Measurements from ENCODE around the gene ASXL1. TPM values are rescaled to one million over a fixed set of nuclear protein-coding genes. Genes with fewer than 3 reads are reported as not detected.
"Not testable (repeated sequence)": the region's sequence is repeated elsewhere in the genome, so short reads cannot be mapped to it uniquely, and the experiment has no call there.

Gene ASXL1
- total RNA-seq, 1 experiment from 2014 or later: 74.9 TPM

DNA sequence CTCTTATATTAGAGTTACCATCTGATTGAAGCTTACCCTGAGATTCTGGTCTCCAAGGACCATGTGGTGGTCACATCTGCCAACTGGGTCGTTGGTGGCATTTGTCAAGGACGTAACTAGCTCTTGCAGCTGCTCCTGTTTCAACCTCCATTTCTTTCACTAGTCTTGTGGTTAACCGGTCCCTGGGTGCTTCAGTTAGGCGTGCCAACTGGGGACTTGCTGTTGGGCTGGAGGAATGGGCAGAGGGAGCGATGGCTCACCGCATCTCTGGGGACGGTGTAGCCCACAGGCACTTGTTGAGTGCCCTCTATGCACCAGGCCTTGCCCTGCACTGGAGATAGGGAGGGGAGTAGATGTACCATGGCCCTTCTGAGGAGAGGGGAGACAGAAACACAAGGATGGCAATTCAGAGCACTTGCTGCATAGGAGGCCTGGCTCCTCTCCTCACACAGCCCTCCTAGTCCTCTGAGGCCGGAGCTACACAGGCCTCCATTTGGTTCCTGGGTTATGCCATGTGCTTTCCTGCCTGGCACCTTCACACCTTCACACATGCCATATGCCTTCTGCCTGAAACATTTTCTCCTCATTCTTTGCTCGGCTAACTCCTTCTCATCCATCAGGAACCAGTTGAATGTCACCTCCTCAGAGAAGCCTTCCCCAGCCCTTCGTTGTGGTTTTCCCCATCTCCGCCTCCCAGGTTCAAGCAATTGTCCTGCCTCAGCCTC is 20.0 kb upstream of the ASXL1 start:
- no peak for DNase-seq (ENCODE audit: low spot score)

DNA sequence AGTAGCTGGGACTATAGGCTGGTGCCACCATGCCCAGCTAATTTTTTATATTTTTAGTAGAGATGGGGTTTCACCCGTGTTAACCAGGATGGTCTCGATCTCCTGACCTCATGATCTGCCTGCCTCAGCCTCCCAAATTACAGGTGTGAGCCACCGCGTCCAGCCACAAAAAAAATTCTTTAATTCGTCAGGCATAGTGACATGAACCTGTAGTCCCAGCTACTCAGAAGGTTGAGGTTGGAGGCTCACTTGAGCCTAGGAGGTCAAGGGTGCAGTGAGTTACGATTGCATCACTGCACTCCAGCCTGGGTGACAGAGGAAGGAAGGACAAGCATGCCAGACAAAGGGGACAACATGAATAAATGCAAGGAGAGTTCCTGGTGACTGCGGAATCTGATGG is 19.5 kb upstream of the ASXL1 start:
- no peak for DNase-seq (ENCODE audit: low spot score)

DNA sequence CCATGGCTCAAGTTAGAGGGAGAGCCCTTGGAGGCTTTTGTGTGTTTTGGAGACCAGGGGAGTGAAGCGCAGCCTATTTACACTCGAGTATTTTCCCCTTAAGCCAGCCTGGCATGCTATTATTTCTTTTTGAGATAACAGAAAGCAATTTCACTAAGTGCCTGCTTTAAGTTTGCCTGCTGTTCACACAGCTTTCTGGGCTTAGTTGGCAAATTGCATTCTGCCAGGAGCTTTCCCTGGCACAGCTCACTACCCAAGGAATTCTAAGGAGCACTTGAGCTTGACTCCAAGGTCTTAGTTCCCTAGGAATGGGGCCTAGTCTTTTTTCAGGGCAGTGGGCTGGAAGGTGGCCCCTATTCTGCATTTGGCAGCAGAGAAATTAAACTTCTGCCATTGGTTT is 19.0 kb upstream of the ASXL1 start:
- no peak for DNase-seq (ENCODE audit: low spot score)

DNA sequence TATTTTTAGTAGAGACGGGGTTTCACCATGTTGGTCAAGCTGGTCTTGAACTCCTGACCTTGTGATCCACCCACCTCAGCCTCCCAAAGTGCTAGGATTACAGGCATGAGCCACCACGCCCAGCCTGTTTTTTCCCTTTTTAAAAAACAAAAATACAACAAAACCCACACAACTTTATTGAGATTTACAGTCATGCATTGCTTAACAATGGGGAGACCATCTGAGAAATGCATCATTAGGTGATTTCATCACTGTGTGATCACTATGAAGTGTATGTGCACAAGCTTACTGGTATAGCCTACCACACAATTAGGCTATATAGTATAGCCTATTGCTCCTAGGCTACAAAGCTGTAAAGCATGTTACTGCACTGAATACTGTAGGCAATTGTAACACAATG is 17.1 kb upstream of the ASXL1 start:
- not testable (repeated sequence) for DNase-seq (ENCODE audit: low spot score)

DNA sequence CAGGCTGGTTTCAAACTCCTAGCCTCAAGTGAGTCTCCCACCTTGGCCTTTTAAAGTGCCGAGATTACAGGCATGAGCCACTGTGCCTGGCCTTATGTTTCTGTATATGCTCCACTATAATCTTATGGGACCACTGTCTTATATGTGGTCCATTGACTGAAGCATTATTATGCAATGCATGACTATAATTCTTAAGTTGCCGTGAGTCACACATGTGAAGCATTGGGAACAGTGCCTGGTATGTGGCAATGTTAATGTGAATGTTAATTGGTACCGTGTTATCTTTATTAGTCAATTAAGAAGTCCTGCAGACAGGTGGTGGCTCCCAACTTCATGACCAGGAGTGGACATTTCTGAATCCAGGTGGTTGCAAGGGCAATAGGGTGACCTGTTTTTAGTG is 14.7 kb upstream of the ASXL1 start:
- DNase-seq (ENCODE audit: low spot score): peak; percentile 49

DNA sequence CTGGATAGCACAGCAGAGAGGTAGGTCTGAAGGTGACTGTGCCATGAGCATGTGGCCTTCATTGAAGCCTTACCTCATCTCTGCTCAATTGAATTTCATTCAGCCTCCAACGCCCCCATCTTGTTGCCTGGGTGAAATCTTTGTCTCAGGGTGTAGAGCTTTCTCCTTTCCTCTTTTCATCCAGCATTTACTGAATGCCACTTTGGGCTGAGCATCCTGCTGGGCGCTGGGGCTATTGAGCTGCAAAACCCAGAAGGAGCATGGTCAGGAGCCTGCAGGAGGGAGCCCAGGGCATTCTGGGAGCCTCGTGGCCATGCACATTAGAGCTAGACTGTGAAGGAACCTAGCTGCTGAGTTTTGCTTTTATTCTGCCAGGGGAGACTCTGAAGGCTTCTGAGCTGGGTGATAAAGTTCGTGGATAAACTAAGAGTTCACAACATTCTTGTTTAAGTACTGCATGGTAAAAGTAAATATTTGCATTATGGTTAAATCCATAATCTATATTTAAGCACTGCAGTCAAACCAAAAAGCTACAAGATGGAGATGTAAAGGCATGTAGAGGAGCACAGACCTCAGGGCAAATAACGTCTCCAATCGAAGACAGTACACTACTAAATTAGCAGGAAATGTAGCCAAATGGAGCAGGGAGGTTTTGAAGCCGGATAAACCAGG is 13.2 kb upstream of the ASXL1 start:
- no peak for DNase-seq (ENCODE audit: low spot score)

DNA sequence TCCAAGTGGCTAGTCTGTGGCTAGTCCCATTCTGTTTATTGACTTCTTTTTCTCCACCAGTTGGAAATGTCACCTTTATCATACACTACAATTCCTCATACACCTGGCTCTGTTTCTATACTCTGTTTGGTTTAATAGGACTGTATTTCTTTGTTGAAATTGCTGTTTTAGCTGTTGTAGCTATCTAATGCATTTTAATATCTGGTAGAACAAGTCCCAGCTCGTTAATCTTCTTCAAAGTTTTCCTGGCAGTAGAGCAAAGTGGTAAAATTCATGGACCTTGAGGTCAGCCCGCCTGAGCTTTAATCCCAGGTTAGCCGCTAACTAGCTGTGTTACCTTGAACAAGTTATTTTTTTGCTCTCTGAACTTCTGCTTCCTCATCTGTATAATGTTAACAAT is 9.9 kb upstream of the ASXL1 start:
- DNase-seq (ENCODE audit: low spot score): peak; percentile 55

DNA sequence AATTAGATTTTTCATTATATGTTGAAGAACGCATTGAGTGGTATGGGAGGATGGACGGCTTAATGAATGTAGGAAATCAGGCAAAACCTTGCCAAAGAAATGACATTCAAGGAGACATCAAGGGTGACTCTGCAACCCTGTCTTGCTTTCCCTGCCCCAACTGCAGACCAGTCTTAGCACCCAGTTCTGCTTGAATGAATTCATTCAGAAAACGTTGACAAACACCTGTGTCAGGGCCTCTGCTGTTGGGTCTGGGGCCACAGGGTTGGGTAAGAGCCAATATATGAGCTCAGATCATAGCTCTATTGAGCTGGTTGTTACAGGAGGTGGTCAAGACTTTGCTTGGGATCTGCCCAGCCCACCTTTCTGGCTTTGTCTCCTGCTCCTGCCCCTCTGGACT is 7.7 kb upstream of the ASXL1 start:
- no peak for DNase-seq (ENCODE audit: low spot score)

DNA sequence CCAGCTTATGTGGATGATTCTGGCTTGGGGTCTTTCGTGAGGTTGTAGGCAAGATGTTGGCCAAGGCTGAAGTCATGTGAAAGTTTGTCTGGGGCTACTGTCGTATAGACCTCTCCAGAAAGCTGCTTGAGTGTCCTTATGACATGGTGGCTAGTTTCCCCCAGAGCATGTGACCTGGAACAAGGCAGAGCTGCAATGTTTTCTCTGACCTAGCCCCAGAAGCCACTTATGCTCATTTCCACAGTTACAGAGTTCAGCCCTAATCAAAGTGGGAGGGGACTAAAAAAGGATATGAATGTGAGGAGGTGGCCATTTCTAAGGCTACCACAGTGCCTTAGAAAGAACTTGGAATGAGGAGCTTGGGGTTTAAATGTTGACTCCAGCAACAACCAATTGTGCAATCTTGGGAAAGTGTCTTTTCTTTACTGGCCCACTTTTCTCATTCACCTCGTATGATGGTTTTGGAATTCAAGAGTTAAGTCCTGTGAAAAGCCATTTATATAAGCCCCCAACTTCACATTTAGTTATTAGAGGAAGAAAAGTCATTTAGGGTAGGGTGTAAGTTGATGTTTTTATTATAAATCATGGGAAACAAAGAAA is 5.9 kb upstream of the ASXL1 start:
- no peak for DNase-seq (ENCODE audit: low spot score)

DNA sequence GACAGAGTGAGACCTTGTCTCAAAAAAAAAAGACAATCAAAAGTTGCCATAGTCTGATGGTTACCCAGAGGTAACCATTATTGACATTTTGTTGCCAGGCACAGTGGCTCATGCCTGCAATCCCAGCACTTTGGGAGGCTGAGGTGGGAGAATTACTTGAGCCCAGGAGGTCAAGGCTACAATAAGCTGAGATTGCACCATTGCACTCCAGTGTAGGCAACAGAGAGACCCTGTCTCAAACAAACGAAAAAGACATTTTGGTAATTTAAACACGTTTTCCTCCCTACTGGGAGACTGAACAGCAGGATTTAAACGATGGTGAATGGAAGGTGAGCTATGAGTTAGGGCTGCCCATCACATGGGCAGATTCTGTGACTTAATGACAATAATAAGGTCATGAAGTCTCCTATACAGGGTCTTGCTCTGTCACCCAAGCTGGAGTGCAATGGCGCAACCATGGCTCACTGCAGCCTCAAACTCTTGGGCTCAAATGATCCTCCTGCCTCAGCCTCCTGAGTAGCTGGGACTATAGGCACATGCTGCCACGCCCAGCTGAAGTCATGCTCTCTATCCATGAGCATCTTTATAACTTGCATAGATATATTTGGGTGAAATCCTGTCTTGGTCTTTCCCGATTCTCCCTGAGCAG is 4.2 kb upstream of the ASXL1 start:
- no peak for DNase-seq (ENCODE audit: low spot score)

DNA sequence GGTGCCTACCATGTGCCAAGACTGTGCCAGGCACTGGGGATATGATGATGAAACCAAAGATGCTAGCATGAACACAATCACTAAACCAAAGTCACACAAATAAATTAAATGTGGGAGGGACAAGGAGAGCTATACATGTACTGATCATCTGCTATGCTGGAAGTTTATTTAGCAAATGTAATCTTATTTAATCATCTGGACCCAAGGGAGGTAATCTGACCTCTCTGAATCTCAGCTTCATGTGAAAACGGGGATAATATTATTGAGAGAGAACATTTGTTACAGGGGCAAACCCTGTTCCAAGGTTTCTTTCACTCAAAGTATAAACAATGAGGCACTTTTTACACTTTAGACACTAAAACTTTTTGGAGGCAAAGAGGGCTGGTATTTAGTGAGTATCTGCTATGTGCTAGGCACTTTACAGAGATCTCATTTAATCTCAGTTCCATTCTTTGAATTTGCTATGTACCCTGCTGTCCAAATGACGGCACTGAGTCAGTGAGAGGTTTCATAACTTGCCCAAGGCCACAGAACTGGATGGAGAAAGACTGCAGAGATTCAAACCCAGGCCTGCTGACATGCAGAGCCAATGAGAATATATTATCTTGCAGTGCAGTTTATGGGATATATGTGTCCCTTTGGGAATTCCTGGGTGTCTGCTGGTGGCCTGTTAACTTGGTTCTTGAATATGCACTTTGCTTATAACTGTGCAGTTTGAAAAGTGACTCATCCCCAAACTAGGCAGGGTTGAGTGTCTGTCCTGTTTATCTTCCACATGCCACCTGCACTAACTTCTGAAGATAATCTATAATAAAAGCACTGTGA is 3.3 kb upstream of the ASXL1 start:
- DNase-seq (ENCODE audit: low spot score): peak; percentile 29

DNA sequence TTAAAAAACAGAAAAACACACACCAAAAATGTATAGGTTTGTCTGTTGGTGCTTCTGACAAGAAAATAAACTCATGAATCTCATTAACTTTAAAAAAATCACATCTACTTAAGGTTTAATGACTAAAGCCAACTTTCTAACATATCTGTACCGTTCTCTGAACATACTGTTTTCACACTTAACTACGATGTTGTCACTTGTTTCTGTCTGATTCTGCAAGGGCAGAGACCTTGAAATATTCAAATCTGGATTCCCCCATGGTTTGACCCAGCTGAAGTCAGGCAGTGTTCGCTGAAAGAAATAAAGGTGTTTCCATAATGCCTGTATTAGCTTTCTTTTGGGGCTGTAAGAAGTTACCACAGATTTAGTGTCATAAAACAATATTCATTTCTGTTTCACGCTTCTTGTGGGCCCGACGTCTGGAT is 2.7 kb upstream of the ASXL1 start:
- no peak for DNase-seq (ENCODE audit: low spot score)

DNA sequence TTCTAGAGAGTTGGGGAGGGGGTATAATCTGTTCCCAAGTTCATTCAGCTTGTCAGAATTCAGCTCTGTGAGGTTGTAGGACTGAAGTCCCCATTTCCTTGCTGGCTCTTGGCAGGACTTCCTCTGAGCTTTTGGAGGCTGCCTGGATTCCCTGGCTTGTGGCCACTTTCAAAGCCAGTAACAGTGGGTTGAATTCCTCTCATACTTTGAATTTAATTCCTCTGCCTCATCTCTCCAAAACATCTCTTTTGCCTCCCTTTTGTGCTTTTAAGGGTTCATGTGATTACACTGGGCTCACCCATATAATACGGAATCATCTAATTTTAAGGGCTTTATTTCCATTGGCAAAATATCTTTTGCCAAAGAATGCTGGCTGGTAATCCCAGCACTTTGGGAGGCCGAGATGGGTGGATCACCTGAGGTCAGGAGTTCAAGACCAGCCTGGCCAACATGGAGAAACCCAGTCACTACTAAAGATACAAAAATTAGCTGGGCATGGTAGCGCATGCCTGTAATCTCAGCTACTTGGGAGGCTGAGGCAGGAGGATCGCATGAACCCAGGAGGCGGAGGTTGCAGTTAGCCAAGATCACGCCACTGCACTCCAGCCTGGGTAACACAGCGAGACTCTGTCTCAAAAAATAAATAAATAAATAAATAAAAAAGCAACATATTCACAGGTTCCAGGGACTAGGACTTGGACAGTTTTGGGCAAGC is 2.1 kb upstream of the ASXL1 start:
- not testable (repeated sequence) for DNase-seq (ENCODE audit: low spot score)

DNA sequence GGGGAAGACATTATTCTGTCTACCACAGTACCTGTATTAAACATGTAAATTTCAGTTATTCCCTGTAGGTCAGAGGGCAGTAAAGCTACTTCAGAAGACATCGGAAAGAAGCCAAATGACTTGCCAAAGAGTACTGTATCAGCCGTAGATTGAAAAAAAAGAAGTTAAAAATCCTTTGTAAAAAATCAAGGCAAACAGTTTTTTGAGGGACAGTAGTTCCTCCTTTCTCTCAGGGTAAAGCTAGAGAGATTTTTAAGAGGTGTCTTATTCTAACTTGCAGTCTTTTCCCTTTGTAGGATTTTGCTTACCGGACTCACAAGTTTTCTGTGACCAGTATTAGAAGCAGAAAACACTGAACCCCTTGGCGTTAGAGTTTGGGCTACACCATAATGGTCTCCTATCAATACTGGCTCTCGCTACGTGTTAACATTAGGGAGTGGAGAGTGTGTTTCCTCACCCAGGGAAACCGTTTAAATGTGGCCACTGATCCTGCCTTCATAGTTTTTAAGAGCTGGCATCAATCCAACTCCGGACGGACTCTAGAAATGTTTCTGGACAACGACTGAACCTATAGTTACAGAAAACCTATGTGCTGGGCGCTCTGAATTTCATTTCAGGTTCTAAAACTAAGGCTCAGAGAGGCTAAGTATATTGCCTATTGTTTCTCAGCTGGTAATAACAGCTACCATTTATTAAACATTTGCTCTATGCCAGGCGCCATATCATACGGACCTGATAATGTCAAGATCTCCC is 1.3 kb upstream of the ASXL1 start:
- DNase-seq (ENCODE audit: low spot score): peak; percentile 62

DNA sequence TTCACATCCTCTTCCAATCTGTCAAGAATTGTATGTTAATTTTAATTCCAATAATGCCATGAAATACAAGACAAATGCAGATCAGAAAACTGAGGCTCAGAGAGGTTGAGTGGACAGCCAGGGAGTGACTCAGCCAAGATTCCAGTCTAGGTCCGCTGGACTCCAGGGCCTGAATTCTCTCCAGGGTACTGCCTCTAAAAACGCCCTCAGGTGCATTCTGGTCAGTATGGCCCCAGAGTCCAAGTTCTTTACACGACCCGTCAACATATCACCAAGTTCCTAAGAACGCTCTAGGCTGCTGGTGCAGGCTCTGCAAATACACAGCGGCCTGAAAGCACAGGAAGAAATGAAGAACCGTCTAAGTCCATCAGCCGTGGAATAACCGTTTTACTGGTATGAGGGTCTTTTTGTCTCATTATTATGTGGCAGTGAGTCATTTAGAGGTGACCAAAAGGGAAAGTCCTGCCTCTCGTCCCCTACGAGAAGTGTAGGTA is 709 bp upstream of the ASXL1 start:
- DNase-seq (ENCODE audit: low spot score): no peak

DNA sequence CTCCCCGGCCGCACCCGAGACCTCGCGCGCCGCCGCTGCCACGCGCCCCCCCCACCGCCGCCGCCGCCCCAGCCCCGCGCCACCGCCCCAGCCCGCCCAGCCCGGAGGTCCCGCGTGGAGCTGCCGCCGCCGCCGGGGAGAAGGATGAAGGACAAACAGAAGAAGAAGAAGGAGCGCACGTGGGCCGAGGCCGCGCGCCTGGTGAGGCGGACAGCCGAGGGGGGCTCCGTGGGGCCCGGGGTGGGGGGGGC is 426 bp downstream of the ASXL1 start:
- DNase-seq (ENCODE audit: low spot score): no peak

DNA sequence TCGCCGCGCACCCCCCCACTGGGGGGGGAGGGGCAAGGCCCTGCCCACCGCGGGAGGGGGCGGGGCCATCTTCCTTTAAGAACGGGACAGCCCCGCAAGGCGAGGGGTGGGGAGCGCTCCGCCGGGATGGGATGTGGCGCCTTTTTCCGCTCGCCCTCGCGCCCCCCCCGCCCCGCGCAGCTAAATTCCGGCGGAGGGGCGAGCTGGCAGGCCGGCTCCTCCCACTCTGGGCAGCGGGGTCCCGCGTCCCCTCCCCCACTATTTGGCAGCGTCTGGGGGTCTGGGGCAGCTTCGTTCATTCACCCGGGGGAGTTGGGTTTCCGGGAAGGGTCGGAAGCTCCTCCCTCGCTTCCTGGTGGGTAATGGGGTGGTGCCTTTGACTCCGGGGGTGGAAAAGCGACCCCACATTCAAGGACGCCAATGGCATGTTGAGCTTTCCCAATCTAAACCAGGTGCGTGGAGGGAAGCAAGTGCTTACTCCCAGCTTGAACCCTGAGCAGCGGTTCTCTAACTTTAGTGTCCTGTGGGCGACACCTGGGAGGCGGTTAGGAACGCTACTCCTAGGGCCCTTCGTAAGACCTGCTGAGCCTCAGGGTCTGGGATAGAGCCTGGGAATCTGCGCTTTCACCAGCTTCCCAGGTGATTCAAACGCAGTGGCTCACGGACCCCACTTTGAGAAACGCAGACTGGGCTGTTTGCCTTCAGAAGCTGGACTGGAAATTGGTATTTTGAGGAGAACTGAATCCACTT is 927 bp downstream of the ASXL1 start:
- DNase-seq (ENCODE audit: low spot score): peak; percentile 72

DNA sequence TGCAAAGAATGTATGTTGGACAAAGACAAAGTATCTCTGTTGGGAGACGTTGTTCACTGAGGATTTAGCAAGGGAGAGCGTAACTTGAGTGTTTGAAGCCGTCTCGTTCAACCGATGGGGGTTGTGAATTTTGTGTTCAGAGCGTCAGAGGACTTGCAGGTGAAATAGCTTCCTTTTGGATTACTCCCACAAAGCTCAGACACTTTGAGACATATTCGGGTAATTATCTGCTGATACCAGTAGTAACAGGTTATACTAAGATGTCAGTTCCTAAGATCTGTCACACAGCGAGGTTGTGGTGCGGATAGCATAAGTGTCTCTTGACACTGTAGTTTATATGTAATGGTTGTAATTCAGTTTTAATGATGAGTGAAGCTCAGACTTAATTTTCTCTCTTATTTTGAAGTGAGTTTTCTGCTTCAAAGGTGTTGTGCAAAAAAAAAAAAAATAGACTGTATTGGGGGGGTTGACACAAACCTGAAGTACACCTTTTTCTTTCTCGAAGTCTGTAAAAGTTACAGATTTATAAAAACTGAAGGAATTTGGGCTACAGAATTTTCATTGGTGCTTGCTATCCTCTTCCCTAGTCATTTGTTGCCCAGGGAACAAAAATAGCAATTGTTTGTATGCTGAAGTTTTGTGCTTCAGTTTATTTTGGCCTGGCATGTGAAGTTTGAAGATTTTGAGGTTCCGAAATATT is 1.7 kb downstream of the ASXL1 start:
- no peak for DNase-seq (ENCODE audit: low spot score)

DNA sequence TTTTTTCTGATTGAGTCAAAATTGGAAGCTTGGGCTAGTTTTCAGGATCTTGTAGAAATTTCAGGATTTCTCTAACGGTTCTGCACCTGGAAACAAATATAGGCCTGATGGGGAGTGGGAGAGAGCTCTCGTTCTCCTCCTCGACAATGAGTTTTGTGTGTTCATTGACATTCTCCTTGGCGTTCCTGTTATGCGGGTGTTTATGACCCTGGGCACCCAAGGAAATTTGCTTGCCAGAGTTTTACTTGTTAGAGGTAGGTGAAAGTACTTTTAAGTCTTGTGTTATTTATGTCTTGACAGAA is 2.2 kb downstream of the ASXL1 start:
- no peak for DNase-seq (ENCODE audit: low spot score)
